Stimulated activated CD4-positive, alpha-beta T cell treated with anti-CD3 and anti-CD28 coated beads, Interleukin-1b, Interleukin-23, amount 100 ng/mL, for 1 hour (primary cell): ENCODE data around the gene PASD1.

ENCODE experiments used
- DNase-seq, 2 donors: peaks; one replicate each; pipeline ENCODE4 v3.0.0-alpha.2; 2020; ENCODE audit warnings: low read depth in 2 of 2

Gene PASD1

DNA sequence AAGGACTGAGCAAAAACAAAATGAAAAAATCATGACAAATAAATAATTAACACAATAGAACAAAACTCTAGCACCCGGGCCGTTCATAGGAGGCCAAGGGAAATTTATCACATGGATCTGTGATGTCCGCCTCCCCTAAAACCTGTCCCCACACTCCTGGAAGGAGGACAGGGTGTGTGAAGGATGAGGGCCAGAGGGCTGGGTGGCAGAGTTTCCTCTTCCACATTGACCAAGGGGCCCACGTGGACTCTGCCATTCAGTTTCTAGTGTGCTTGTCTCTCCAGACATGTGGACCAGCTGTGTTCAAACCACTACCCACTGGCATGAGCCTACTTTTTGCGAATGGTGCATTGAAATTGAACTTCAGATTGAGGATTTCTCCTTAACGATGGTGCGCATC is 138.1 kb downstream of the PASD1 start:
- no peak for DNase-seq

DNA sequence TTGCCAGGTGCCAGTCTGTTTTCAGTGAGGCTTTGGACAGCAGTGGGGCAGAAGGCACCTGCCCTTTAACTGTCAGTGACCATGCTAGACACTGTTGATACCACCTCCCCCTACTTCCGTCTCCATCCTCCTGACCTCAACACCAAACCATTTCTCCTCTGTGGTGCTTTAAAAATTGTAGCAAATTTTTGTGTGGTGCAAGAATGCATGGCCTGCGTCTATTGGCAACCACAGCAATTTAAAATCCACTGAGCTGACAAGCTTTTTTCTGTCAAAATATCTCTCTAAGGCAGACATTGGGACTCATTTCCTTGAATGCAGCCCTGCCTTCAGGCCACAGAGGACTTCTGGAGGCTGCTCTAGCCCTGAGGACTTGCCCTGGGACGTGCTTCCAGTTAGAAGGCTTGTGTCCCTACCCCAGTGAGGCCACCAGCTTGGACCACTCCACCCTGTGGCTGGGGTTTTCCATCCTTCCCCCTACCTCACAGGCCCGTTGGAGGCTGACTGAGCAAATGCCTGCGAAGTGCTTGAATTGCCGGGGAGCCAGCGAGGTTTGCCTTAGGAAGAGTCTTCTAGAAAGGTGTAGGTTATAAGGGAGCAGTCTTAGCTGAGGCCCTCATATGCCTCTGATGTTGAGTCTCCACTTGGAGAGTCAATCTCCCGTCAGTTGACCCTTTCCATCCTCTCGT is 138.7 kb downstream of the PASD1 start:
- DNase-seq: no peak

DNA sequence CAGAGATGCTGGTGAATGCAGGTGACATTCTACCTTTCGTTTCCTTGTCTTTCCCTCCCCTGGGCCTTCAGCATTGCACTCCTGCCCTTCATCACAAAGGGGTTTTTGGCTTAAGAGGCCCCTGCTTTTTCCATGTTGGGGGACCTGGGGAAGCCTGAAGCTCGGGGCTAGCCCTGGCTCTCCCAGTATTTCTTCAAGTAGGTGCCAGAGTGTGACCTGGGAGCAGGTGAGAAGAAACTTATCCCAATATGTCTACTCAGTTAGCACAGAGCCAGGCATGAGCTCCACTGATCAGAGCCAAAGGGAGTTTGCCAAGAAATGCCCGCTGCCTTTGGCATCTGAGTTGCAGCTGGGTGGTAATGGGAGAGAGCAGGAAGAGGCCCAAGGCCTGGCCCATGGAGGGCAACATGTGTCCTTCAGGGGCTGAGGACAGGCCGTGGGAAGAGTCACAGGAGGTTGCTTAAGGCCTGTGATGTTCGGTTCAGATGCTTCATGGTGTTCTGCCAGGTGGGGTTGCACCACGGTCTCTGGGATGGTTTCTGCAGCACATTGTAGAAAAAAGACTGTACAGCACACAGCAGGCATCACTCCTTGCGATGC is 139.4 kb downstream of the PASD1 start:
- DNase-seq: no peak

DNA sequence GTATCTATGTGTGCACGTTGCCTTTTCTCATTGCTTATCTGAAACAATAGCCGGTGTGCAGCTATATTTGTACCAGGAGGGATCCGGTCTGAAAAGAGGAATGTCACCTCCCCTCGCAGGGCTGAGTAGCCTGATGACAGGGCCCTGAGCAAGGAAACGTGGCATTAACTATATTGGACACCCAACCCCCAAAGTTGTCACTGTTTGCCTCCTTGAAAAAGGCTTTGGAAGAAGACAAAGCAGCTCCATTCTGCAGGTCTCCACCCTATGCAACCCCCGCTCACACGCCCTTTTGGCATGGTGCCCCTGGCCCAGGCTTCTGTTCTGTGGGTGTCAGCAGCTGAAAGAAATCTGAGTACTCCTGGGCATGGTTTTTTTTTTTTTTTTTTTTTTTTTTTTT is 140.0 kb downstream of the PASD1 start:
- no peak for DNase-seq

DNA sequence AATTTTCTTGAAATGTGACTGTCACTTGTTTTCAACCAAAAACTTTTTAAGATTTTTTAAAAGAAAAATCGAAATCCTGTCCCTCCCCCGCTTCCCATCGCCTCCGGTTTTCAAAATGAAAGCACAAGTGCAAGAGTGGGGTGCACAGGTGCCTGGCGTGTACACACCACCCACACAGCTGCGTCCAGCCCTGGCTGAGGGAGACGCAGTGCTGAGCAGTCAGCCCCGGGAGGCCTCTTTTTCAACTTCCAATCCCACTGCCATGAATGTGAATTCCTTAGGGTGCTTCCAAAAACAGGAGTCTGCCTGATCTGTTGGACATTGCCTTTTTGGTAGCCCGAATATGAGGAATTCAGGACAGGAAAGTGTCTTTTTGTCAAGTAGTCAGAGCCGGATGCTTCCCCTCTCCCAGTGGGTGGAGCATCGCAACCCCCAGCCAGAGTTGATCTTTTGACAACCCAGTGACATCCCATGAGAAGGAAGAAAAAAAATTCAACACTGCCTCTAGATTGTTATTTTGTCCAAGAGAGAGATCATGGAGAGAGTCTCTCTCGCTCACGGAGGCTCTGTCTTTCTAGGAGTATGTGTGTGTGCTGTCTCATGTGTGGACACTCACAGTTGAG is 140.7 kb downstream of the PASD1 start:
- no peak for DNase-seq

DNA sequence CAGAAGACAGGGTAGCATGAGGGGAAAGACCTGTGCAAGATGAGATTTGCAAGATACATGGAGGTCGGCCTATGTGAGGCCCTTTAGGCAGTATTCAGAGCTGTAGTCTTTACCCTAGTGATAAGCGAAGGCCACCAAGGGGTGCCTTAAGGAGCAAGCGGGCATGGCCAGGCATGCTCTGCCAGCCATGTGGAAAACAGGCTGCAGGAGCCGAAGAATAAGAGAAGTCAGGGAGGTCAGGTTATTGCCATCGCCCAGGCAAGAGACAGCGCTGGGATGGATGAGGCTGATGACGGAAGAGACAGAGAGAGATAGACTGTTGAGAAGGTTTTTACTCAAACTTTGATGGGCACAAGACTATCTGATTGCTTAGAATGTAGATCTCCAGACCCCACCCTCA is 145.3 kb downstream of the PASD1 start:
- no peak for DNase-seq

DNA sequence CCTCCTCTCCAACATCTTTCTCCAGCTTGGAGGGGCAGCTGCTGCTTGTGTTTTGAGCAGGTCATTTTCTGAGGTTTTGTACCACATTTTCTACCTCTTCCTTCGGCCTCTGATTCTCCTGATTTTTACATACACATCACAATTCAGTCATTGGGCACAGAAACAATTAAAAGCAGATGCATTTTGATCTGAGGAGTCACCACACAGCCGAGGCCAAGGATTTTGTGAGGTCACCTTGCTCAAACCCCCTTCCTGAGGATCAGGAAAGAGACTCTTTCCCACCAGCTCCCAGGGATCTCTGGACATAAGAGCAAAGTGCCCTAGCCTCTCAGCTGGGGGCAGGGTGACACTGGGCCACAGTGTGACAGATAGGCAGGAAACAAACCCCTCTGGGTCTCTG is 147.0 kb downstream of the PASD1 start:
- DNase-seq: no peak

DNA sequence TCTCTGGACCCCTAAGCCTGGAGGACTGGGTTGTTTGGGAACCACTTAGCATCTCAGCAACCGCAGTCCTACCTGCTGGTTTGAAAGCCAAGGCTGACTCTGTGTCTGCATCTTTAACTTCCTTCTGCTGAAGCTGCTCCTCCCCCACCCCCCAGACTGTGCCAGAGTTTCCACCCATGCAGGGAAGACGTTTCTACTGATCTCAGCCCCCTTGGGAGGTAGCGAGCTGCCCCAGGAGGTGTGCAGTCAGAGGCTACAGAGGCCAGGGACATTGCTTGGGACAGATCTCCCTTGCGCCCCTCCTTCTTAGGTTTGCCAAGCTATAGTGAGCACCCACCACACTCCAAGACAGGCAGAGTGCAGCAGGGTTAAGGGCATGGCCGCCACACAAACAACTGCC is 147.7 kb downstream of the PASD1 start:
- no peak for DNase-seq

DNA sequence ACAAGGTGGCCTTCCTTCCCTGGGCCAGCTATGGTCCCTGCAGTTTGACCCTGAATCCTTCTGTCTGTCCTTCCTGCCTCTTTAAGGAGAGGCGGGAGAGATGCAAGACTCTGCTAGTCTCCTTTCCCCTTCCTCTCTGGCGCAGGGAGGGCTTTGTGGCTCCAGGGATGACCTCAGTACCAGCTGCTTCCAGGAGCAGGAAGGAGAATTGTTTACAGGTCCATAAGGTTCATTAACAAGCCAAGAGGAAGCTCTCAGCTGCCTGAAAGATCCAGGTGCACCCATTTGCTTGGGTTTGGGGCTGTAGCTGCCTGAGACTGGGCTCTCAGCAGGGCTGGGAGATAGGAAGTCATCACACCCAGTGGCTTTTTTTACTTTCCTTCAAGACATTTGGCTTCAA is 148.3 kb downstream of the PASD1 start:
- DNase-seq: no peak

DNA sequence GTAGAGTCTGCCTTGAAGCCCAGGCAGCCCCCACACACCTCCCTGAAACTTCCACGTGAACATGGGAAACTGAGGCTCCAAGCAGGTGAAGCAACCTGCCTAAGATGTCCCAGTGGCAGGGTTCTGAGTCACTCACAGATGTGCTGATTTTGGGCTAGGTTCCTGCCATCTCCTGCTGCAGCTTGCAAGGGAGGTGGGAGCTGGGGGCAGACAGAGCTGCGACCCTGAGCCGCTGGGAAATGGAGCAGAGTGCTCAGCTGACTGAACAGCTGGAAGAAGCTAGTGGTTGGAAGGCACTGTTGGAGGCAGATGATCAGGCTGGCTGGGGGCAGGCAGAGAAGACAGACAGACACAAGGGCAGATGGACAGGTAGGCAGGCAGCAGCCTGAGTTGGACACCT is 148.8 kb downstream of the PASD1 start:
- no peak for DNase-seq

DNA sequence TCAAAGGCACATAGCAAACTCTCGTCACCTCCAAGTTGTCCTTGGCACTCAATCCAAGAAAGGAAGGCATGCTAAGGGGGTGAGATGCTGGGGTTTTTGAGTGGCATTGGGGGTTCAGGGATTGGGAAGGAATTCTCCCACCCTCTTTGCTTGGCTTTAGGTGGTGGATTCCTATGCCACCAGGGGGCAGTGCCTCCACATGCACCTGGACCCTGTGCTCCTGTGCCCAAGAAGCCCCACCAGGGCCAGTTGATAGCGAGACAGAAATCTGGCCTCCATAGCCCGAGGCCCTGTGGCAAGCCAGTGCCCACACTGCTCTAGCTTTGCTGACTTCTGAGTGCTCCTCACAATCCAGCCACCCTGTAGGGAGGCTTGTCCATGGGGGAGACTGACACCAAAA is 150.4 kb downstream of the PASD1 start:
- DNase-seq: no peak

DNA sequence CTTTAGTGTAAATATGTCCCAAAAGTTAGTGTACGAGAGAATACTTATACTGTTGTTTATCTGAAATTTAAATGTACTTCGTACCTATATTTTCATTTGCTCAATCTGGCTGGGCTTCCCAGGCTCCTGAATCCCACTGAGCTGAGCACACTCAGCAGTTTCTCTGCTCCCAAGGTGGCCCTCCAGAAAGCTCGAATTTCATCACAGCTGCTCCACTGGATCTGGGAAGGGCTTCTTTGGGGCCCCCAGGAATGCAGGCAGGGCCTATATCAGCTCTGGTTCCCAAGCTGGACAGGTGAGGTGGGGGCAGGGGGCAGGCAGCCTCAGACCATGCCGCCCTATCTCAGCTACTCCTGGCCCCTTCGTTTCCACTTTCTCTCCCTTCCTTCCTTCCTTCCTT is 150.9 kb downstream of the PASD1 start:
- no peak for DNase-seq

DNA sequence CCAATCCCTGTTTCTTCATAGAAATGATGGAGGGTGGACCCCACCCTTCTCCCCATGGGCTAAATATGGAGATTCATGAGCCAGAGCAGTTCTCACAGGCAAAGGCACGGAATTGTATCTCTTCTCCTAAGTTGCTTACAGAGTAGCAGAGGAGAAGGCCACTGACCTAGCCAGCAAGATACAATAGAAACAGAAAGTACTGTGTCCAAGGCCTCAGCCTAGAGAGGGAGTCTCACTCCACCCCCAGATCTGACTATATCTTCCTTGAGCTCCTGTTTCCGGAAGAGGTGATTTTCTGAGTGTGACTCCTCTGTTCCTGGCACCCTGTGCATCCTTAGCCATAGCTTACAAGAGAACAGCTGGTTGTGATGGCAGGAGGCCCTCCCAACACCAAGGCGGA is 152.3 kb downstream of the PASD1 start, which contains the start of gene FATE1:
Gene FATE1, plus strand, starts transcription at position 284 of the 400 bp plus-strand sequence. Its CDS starts 85 bp downstream, at position 369.
- DNase-seq: no peak

DNA sequence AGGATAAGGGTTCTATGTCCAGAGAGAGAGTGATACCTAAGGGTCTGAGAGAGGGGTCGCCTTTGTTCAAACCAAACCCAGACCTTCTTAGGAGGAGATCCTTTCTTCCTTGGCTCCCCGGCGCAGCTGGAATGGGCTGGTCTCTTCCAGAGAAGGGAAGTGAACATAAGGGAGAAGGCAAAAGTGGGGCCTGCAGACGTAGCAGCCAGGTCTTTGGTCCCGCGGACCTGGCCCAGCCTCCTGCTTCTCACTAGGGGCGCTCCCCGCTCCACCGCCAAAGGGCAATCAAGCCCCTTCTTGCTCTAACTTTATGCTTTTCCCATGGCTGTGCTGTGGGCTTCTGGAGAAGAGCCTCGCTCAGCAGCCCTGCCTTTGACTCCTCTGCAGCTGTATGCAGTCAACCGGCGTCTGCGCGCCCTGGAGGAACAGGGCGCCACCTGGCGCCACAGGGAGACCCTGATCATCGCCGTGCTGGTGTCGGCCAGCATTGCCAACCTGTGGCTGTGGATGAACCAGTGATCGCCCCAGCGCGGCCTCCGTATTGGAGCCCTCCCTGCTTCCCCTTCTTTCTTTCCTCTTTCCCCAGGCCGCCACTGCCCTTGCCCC is 158.9 kb downstream of the PASD1 start:
- DNase-seq: no peak

DNA sequence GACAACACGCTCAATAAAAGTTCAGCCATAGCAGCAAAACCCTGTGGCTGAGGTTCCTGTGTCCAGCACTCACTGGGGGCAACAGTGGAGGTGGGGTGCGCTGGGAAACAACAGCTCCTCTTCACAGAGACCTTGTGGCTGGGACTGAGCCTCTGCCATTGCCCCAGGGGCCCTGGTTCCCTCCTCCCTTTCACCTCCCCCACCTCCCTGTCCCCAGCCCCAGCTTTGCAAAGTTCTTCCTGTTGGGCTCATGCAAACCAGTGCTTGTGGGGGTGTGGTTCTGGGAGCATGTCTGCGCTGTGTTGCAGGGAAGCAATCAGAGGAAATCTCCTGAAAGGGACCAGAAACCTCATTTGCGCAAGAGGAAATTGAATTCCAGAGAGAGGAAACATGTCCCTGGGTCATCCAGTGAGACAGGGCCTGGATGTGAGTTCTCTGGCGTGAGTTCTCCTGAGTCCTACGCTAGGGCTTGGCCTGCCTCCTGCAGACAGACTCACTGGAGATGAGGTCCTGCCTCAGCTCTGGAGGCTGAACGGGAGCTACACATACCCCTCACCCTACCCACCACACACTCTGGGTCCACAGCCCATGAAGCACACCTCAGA is 159.8 kb downstream of the PASD1 start:
- DNase-seq: no peak

DNA sequence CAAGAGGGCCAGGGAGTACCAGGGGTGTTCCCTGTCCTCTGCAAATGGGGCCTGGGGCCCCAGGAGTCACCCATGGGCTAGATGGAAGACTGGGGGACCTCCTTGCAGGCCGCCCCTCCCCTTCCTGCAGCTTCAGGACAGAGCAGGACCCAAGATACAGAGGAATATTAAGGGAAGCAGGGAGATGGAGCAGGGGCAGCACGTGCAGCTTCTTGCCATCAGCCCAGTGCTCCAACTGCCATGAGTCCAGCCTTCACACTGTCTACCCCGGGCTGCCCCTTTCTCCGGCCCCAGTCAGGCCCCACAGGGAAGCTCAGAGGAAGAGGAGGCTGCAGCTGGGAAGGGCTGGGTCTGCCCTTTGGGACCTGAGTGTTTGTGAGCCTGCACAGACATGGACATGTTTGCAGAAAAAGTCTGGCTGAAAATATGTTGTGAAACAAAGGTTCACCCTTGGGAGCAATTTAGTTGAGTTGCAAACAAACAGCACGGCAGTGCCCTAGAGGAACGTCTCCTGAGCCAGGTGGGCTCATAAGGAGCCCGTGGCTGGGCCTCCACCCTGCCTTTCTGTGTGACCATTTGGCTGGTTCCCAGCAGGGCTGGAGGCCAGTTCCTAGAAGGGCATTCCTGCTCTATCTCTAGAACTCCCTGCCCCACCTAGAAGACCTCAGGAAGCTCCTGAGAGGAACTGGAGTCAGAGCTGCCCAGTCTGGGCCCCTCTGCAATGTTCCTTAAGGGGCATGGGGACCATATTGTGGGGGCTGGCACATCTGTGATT is 161.3 kb downstream of the PASD1 start:
- DNase-seq: no peak

DNA sequence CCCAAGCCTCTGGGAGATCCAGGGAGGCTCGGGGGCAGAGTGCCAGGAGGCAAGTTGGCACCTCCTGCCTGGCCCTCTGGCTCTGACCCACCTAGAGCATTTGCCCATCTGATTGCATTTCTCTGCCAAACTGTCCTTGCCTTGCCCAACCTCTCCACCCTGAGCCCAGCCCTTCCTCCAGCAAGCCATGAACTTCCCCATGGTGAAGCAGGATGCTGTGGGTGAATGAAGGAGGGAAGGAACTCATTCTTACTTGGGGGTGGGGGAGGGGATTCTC is 161.8 kb downstream of the PASD1 start:
- DNase-seq: no peak
